Osteocyte (in vitro differentiated cells): ENCODE measurements around the gene FBN3. TPM values are rescaled to one million over a fixed set of nuclear protein-coding genes. Genes with fewer than 3 reads are reported as not detected.

Experiments
- DNase-seq: peaks from one replicate; pipeline ENCODE4 v3.0.0; 2021; ENCODE audit warnings: mixed read lengths; ENCODE audit not compliant: unreplicated experiment; ENCODE audit errors: extremely low spot score
- H3K27ac Mint-ChIP-seq: one replicate; pipeline ENCODE4 v1.8.0; 2021; ENCODE audit warnings: mild to moderate bottlenecking, mixed read lengths; ENCODE audit not compliant: unreplicated experiment
- H3K27me3 Mint-ChIP-seq: one replicate; pipeline ENCODE4 v1.8.0; 2021; ENCODE audit warnings: mixed read lengths; ENCODE audit not compliant: unreplicated experiment
- H3K36me3 Mint-ChIP-seq: one replicate; pipeline ENCODE4 v1.8.0; 2021; ENCODE audit warnings: mixed read lengths; ENCODE audit not compliant: unreplicated experiment
- H3K4me1 Mint-ChIP-seq: one replicate; pipeline ENCODE4 v1.8.0; 2021; ENCODE audit warnings: mixed read lengths; ENCODE audit not compliant: unreplicated experiment
- H3K4me3 Mint-ChIP-seq: one replicate; pipeline ENCODE4 v1.8.0; 2021; ENCODE audit warnings: mild to moderate bottlenecking, moderate library complexity, mixed read lengths; ENCODE audit not compliant: unreplicated experiment
- H3K9me3 Mint-ChIP-seq: one replicate; pipeline ENCODE4 v1.8.0; 2021; ENCODE audit warnings: mixed read lengths; ENCODE audit not compliant: unreplicated experiment
- total RNA-seq: library from RNA; stranded (reverse); gene quantifications from 2 replicates; pipeline ENCODE4 v1.2.1, GENCODE V29; 2021
- TF ChIP-seq, protein P1 (sequence below): fragments of 200-600 bp; sonication (generic); IDR thresholded peaks from 2 replicates; pipeline ENCODE4 v1.5.0; 2021; ENCODE audit warnings: antibody characterized with exemption, mild to moderate bottlenecking, moderate library complexity

FBN3 gene
- total RNA-seq, 1 donor from 2014 or later = 0.19 TPM

DNA sequence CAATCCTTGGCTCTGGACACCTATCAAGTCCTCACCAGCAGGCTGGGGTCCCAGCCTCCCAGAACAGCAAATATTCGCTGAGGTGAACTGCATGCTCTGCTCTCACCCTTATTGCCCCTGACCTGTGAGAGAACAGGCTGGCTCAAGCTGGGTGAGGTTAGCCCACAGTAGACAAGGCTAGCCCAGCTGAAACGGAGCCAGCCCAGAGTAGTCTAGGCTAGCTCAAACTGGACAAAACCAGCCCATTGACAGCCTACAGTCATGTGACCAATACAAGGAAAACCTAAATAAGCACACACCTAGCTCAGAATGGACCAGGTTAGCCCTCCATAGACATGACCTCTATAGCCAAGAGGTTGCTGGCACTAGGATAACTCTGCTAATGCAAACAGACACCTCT, 58.4 kb downstream of the FBN3 start:
- Mint-ChIP-seq H3K9me3 (no peaks in the 10 kb centered on the region), H3K36me3 (no peaks in the 10 kb centered on the region), H3K4me1 (peaks cover 1% of the 10 kb centered on the region), H3K27ac (no peak overlapping the region), H3K27me3 (no peaks in the 10 kb centered on the region), H3K4me3 (no peak overlapping the region)
- TF ChIP-seq, protein P1, sequence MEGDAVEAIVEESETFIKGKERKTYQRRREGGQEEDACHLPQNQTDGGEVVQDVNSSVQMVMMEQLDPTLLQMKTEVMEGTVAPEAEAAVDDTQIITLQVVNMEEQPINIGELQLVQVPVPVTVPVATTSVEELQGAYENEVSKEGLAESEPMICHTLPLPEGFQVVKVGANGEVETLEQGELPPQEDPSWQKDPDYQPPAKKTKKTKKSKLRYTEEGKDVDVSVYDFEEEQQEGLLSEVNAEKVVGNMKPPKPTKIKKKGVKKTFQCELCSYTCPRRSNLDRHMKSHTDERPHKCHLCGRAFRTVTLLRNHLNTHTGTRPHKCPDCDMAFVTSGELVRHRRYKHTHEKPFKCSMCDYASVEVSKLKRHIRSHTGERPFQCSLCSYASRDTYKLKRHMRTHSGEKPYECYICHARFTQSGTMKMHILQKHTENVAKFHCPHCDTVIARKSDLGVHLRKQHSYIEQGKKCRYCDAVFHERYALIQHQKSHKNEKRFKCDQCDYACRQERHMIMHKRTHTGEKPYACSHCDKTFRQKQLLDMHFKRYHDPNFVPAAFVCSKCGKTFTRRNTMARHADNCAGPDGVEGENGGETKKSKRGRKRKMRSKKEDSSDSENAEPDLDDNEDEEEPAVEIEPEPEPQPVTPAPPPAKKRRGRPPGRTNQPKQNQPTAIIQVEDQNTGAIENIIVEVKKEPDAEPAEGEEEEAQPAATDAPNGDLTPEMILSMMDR = no peak
- no peak for DNase-seq

DNA sequence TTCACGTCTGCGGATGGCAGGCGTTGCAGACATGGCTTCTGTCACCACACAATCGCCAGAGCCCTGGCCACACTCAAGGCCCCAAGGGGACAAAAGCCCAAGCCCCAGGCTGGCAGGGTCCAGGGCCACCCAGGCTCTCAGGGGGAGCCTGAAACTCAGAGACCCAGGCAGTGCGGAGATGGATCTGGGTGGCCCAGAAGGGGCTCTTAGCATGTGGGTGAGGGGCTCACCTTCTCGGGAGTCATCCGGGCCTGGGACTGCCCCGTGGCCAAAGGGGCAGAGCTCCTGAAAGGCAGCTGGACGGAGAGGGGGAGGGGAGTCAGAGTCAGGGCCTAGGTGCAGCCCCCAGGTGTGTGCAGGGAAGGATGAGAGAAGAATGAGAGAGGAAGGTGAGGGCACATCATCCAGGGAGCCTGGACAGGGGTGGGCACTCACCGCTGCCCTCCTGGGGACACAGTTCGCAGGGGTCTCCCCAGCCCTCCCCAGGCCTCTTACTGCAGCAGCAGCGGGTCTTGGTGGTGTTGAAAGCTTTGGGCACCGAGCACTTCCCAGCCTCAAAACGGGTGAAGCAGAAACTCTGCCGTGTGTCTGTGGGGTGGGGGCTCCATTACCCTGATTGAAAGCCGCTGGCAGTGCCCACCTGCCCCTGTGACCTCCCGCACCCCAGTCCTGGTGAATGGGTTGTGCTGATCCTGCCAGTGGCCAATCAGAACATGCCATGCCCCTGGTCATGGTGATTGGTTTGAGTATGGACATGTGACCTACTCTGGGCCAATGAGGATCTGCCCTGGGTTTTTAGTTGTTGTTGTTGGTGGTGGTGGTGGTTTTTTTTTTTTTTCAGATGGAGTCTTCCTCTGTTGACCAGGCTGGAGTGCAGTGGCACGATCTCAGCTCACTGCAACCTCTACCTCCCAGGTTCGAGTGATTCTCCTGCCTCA, 59.5 kb downstream of the FBN3 start:
- Mint-ChIP-seq H3K27ac (no peak overlapping the region), H3K9me3 (no peaks in the 10 kb centered on the region), H3K36me3 (no peaks in the 10 kb centered on the region), H3K4me3 (no peak overlapping the region), H3K4me1 (peaks cover 4% of the 10 kb centered on the region), H3K27me3 (no peaks in the 10 kb centered on the region)
- DNase-seq = no peak
- TF ChIP-seq, protein P1 = no peak

- peaks cover 2% of the 10 kb centered on the region for H3K27me3 Mint-ChIP-seq
- H3K4me3 Mint-ChIP-seq = no peak overlapping the region
- DNase-seq = no peak
- H3K4me1 Mint-ChIP-seq = peaks cover 4% of the 10 kb centered on the region
- no peaks in the 10 kb centered on the region for H3K36me3 Mint-ChIP-seq
- H3K27ac Mint-ChIP-seq = no peak overlapping the region
- no peaks in the 10 kb centered on the region for H3K9me3 Mint-ChIP-seq
- TF ChIP-seq, protein P1 = no peak
Observed at GRCh38 chr19:8088752-8089663, 60.4 kb downstream of the FBN3 start.

- no peaks in the 10 kb centered on the region for H3K36me3 Mint-ChIP-seq
- no peak overlapping the region for H3K27ac Mint-ChIP-seq
- no peak for DNase-seq
- H3K4me1 Mint-ChIP-seq = peaks cover 4% of the 10 kb centered on the region
- H3K9me3 Mint-ChIP-seq = no peaks in the 10 kb centered on the region
- peaks cover 2% of the 10 kb centered on the region for H3K27me3 Mint-ChIP-seq
- no peak overlapping the region for H3K4me3 Mint-ChIP-seq
- TF ChIP-seq, protein P1 = no peak
Observed at GRCh38 chr19:8087876-8088275, 61.5 kb downstream of the FBN3 start.

- Mint-ChIP-seq H3K36me3 (no peaks in the 10 kb centered on the region), H3K4me1 (peaks cover 4% of the 10 kb centered on the region), H3K9me3 (no peaks in the 10 kb centered on the region), H3K4me3 (no peak overlapping the region), H3K27me3 (peaks cover 2% of the 10 kb centered on the region), H3K27ac (no peak overlapping the region)
- TF ChIP-seq, protein P1 = no peak
- DNase-seq = no peak
Observed at GRCh38 chr19:8086849-8087248, 62.5 kb downstream of the FBN3 start.
